GM11168 (cell line): ENCODE measurements around the gene RMRP.
"Not testable (repeated sequence)": the region's sequence is repeated elsewhere in the genome, so short reads cannot be mapped to it uniquely, and the experiment has no call there.

Source experiments
- in situ Hi-C: fragments of 300-500 bp; cut with MboI; formaldehyde crosslinking; loops from one replicate; pipeline ENCODE4 v1.12.0; 2022; ENCODE audit warnings: low sequenced_read_pairs; ENCODE audit not compliant: unreplicated experiment

Gene RMRP

DNA sequence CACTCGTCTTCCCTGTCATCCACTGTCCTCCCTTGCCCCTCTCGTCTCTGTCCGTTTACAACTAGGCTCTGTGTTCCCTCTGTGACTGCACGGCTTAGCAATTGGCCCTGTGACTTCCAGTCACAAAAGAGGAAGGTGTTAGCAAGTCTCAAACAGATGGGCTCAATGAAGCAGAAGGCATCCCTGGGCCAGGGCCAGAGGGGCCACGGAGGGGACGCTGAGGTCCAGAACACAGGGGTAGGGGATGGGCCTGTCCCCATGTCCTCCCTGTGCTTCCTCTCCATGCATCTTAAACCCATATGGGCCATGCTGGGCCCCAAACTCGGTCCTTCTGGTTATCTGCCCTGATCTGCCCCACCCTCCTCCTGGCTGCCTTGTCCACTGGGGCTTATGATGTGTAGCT is 39.5 kb downstream of the RMRP start, which contains the start of gene CD72:
TSS of gene CD72 (minus strand) at position 89 of the 403 bp plus-strand sequence. CDS start 110 bp downstream, outside the sequence.
- in situ Hi-C loops: no loop called here

DNA sequence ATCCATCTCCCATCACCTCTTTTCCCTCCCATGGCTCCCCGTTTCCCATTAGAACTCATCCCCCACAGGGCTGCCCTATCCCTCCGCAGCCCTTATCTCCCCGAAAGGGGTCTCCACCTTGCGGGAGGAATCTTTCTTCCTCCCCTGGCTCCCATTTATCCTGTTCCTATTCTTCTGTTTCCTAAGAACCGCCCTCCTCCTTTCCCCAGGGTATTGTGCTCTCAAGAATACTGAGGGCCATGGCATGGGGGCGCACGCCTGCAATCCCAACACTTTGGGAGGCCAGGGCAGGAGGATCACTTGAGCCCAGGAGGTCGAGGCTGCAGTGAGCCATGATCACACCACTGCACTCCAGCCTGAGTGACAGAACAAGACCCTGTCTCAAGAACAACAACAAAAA is 40.3 kb downstream of the RMRP start:
- in situ Hi-C loops: no loop called here

DNA sequence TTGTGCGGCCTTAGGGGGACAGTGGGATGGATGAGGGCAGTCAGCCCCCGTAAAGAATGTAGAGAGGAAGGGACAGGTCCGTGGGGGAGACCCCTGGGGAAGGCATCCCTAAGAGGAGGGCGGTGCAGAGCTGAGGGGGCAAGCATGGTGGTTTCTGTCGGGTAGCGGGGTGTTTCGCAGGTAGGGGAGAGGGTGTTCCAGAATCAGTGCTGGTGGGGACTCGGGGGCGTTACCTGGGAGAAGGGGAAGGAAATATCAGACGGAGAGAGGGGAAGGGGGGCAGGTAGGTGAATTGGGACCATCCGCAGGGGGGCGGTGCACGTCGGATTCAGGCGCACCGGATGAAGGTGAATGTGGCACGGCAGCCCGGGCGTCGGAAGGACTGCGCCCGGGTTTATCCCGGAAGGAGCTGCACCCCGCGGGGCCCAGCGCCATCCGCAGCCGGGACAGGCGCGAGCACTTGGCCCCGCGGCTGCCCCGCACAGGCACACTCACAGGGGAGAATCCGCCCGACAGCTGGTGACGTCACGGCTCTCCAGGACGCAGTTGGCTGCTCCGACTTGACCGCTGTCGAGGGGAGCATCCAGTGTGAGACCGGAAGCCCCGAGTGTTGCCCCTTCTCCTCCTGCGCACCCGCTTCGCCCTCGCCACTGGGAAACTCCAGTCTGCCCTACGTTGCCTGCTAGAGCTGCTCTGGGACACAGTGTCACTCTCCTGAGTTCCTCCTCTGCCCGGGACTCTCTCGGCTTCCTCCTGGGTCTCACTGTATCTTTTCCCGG is 40.9 kb downstream of the RMRP start:
- in situ Hi-C loops: no loop called here

DNA sequence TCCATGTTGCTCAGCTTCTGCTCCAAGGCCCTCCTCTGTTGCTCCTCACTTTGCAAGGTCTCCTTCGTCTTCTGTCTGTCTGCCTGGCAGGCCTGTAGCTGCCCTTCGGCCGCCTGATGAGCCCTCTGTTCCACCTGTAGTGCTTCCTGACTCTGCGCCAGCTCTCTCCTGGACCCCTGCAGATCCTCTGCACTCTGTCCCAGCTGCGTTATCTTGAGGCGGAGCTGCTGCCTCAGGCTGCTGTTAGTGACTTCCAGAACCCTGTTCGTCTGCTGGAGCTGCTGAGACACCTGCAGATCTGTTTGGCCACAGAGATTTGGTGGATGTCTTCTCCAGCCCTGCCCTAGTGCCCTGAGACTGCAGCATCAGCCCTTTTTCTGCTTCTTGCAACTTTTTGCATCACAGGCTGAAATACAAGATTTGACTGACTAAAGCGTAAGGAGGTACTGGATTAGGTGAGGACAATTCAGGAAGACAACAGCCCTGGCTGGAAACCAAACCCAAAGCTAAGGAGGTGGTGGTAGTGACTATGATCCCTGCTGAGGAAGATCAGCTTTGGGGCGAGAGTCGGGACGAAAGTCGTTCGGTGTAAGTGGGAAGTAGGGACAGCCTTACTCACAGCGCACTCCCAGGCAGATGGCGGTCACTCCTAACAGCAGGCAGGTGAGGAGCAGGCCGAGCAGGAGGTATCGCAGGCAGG is 41.7 kb downstream of the RMRP start:
- in situ Hi-C loops: no loop called here

DNA sequence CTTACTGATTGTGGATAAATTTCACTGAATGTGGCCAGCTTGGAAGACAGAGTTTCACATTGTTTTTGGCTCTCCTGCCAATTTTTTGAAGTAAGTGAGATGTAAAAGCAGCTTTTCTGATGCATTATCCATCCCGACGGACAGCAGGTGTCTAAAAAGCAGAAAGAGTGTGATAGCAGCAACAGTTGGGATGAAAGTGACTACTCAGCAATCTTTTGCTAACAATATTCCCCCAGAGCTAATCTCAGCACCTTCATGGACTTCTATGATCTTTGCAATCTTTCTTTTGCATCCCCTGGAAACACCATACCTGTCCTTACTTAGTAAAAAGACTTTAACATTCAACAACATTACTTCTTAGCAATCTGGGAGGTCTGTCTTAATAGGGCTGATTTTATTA is 45.0 kb downstream of the RMRP start:
- in situ Hi-C loops: no loop called here

DNA sequence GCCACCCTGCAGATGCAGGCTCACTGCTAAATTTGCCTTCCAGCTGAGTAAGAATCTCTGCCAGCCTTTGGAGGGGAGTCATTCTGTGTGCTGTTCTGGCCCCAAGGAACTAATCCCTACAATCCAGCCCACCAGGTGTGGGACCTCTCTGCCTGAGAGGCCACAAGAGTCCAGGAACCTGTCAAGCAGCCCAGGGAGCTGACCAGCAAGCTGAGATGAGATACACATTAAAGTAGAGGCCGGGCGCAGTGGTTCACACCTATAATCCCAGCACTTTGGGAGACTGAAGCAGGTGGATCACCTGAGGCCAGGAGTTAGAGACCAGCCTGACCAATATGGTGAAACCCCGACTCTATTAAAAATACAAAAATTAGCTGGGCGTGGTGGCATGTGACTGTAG is 45.8 kb downstream of the RMRP start:
- in situ Hi-C loops: not testable (repeated sequence)

DNA sequence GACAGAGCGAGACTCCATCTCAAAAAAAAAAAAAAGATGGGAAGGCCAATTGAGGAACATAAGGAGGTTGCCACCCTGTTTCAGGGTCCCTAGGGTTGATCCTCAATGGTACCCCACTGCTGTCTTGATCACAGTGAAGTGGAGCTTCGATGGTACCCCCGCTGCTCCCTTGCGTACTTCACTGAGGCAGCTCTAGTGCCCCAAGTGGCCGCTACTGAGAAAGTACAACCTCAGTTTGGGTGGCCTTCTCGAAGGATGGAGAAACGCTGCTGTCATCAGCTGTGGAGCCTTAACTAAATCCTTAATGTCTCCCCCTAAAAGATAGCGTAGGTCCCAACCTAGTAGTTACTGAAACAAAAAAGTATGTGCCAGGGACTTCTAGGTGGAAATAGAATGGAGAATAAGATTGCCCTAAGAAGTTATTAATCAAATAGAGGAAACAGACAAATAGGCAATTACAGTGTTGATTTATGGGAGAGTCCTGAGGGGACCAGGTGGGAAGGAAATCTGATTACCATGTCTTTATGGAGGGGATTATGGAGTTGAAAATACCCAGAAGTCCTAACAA is 46.5 kb downstream of the RMRP start:
- in situ Hi-C loops: no loop called here

DNA sequence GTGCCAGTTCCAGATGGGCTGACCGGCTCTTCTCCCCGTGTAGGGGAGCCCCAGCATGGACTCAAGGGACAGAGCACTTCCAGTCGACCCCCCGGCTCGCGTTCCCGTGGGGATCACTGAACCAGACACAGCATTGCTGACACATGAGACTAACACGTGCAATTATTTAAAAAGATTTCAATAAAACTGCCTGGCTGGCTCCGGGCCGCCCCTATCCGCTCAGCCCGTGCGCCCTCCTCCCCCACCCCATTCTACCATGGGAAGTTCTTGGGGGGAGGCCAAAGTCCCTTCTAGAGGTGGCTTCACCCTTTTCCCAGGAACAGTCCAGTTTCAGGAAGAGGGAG is 48.0 kb downstream of the RMRP start:
- in situ Hi-C loops: no loop called here

DNA sequence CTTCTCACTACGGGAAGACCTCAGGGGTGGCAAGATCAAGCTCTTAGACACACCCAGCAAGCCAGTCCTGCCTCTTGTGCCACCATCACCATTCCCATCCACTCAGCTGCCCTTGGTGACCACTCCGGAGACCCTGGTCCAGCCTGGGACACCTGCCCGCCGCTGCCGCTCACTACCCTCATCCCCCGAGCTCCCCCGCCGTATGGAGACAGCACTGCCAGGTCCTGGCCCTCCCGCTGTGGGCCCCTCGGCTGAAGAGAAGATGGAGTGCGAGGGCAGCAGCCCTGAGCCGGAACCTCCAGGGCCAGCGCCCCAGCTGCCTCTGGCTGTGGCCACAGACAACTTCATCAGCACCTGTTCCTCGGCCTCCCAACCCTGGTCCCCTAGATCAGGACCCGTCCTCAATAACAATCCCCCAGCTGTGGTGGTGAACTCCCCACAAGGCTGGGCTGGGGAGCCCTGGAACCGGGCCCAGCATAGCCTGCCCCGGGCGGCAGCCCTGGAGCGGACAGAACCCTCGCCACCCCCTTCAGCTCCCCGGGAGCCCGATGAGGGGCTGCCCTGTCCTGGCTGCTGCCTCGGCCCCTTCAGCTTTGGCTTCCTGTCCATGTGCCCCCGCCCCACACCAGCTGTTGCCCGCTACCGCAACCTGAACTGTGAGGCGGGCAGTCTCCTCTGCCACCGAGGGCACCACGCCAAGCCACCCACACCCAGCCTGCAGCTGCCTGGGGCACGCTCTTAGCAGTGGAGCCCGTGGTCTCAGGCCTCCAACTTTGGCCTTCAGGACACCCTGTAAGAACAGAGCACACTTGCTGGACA is 48.6 kb downstream of the RMRP start:
- in situ Hi-C loops: no loop called here

DNA sequence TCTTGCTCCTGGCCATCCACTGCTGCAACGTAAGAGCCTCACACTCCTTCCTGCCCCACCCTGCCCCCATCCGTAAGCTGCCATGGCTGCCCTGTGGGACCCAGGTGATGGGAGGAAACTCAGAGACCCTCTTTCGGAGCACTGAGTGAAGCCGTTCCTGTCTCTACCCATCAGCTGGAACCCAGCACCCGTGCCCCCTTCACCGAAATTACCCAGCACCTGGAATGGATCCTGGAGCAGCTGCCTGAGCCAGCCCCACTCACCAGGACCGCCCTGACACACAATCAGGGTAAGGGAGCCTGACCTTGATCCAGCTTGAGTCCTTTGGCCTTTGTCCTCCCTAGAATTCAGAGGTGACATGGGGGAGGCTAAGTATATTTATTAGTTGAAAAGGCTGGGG is 49.6 kb downstream of the RMRP start:
- in situ Hi-C loops: no loop called here
